ENCODE data around the gene SKI.

DNA sequence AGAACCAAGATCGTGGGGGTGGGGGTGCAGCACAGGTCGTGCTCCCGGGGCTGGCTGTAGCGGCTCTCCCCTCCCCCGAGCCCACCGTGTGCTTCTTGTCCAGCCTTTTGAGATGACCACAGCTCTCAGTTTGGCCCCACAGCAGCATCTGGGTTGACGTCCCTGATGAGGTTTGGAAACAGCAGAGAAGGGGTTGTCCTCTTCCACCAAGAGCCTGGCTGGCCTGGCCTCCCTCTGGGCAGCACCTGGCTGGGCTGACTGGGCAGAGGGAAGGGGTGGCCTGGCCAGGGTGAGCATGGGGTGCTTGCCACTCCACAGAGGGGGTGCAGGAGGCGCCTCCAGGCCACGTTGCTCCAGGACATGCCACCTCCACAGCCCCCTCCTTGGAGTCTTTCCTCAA is 61.5 kb downstream of the SKI start:
- TF ChIP-seq CTCF (IDR thresholded peaks at IDR 0.05; ENCODE audit: insufficient read depth, low read depth, low read length) (no peak), EZH2 (IDR thresholded peaks at IDR 0.05; ENCODE audit: insufficient read depth, low read length) (no peak)

All from astrocyte (in vitro differentiated cells and primary cell).